CD4-positive, alpha-beta T cell treated with Interleukin-12 subunit alpha and Interleukin-12 subunit beta, for 1 hour (primary cell): ENCODE measurements around the gene MAJIN.
A peak's percentile ranks its signal among the peaks of the same experiment; 100 is the strongest.
"Not testable (repeated sequence)": the region's sequence is repeated elsewhere in the genome, so short reads cannot be mapped to it uniquely, and the experiment has no call there.

Experiments used
- DNase-seq: peaks from one replicate; pipeline ENCODE4 v3.0.0-alpha.2; 2020

The MAJIN gene

DNA sequence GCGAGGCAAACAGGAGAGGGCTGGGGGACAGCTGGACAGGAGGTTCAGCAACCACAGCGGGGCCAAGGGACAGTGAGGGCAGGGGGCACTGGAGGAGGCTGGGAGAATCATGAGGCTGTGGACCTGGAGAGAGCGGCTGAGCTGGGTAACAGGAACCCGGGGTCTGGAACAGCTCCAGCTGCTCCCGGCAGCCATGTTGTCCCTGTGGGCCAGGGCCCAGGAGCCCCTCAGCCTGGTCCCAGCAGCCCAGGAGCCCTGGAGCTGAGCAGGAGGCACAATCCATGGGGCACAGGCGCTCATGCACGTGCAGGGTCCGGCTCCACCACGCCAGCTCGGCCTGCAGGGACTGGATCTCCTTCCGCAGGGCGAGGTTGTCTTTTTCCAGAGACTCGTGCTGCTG lies 17.5 kb upstream of the MAJIN start:
- DNase-seq: no peak

DNA sequence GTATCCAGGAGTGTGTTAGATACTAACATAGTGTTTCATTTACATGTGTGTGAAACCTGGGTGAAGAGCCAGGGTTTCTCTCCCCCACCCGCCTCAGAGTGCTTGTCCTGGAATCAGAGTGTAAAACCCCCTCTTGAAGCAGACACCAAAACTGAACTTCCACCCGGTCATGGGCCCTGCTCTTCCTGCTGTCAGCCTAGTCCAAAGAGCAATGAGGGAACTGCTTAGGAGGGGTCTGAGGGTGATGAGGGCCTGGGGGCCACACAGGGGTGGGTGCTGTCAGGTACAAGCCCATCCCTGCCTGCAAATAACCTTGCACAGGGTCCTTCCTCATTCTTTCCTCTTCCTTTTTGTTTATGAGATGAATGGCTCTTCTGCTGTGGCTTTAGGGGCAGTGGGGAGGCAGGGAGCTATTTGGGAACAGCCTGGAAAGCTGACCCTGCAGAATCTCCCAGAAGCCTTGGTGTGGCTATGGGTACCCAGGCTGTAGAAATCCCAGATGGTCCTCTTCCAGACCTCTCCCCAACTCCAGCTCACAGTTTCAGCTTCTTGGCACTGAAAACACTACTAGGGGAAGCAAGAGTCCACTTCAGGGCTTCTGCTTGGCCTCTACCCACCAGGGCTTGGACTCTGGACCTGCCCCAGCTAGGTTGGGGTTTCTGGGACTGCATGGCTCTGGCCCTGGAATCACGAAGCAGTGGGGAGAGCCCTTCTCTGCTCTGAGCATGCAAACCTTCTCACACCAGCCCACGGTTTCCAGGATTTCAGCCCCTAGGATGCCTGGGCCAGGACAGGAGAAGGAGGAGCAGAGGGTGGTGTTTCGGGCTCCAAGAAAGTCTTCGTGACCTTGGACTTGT lies 16.3 kb upstream of the MAJIN start:
- DNase-seq: no peak

DNA sequence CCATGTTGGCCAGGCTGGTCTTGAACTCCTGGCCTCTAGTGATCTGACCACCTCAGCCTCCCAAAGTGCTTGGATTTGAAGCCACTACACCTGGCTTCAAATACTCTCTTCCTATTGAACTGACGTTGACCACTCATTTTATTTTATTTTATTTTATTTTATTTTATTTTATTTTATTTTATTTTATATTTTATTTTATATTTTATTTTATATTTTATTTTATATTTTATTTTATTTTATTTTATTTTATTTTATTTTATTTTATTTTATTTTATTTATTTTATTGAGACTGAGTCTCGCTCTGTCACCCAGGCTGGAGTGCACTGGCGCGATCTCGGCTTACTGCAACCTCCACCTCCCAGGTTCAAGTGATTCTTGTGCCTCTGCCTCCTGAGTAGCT lies 11.4 kb upstream of the MAJIN start:
- DNase-seq: not testable (repeated sequence)

DNA sequence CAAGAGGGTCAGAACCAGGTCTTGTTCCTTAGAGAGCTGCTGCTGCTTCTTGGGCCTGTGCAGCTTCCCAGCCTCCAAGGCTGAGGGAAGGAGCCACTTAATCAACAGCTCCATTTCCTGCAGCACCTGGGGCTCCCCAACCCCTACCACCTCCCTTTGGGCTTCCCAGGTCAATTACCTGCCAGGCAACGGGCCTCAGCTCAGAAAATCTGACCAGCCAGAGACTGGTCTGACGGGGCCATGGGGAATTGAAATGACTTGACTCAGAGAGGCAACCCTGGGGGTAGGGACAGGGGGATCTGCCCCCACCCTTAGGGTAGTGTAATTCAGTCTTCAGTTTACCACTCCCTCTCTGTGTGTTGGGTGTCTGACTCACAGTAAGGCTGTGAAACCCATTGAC lies 4.7 kb upstream of the MAJIN start:
- DNase-seq: no peak

DNA sequence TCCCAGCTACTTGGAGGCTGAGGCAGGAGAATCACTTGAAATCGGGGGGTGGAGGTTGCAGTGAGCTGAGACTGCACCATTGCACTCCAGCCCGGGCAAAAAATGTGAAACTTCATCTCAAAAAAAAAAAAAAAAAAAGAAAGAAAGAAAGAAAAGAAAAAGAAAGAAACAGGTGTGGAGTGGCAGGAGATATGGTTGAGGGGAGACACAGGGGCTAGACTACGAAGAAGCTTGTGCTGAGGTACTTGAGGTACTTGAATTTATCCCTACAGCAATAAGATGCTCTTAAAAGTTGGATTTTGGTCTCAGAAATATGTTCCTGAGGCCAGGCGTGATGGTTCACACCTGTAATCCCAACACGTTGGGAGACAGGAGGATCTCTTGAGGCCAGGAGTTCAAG lies 2.2 kb upstream of the MAJIN start:
- DNase-seq: no peak

DNA sequence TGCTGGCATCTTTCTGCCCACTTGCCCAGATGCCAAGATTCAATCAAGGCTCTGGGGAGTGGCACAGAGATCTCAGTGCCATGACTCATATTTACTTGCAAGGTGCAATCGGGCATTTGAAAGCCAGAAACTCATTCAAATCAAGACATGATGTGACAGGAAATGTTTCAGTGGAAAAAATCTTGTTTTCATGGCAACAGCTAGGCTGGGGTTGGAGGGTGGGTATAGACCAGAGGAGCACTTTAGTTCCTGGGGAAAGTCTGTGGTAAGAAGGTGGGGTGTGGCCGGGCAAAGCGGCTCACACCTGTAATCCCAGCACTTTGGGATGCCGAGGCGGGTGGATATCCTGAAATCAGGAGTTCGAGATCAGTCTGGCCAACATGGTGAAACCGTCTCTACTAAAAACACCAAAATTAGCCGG lies 1.2 kb downstream of the MAJIN start:
- peak; percentile 8 for DNase-seq

DNA sequence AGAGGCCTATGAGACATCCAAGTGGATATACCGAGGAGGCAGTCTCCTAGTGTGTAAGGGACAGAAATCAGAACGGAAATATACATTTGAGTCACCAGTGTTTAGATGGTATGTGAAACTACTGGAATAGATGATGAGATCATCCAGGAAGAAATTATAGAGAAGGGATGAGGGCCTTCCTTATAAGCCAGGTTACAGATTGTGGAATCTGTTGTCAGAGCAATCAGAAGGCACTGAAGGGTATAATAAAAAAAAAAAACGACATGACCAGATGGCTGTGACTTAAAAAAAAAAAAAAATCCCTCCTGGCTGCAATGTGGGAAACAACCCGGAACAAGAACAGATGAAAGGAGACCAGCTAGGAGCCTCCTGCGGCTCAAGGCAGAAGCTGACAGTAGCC lies 2.7 kb downstream of the MAJIN start:
- DNase-seq: no peak

DNA sequence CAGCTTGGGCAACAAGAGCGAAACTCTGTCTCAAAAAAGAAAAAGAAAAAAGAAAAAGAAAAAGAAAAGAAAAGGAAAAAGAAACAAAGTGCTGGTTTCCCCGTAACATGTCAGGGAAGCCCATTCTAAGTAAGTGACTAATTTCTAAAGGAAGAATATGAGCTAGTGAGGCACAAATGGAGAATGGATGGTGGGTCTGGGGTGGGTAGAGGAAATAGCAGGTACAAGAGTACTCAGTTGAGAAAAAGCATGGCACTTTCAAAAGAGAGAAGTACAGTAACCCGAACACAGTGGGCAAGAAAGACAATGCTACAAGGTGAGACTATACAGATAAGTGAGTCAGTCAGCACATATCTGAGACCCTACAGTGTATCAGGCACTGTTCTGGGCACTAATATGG lies 4.5 kb downstream of the MAJIN start:
- DNase-seq: no peak

DNA sequence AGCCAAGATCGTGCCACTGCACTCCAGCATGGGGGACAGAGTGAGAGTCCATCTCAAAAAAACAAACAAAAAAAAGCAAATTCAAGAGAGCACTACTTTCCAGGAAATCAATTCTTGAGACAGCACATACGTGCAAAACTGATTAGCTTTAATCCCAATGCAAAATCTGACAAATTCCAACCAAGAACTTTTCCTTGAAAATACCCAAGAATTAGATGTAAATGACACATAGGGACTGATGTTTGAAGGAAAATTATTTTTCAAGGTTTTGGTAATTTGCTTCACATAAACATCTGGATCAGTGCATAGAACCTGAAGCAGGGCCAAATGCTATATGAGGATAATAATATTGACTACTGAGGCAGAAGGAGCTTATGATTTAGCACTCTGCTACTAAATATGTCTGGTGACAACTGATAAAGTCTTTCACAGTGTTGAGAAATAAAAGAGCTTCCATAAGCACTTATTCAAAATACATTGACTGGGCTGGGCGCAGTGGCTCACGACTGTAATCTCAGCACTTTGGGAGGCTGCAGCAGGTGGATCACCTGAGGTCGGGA lies 8.8 kb downstream of the MAJIN start:
- no peak for DNase-seq

DNA sequence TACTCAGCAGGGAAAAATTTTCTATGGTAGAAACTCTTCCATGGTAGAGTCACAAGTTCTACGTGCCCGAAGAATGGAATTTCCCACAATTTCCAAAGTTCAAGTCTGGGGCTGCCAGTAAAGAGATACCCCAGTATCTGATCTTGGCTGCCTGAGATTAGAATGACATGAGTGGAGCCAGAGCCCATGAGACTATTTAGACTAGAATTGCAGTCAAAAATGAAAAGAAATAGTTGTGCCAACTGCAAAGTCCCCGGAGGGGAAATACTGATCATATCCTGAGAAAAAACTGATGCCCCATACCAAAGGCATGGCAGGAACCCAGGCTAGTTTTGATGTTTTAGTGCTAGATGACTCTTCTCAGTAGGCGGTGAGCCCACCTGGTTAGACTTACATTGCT lies 11.2 kb downstream of the MAJIN start:
- DNase-seq: no peak

DNA sequence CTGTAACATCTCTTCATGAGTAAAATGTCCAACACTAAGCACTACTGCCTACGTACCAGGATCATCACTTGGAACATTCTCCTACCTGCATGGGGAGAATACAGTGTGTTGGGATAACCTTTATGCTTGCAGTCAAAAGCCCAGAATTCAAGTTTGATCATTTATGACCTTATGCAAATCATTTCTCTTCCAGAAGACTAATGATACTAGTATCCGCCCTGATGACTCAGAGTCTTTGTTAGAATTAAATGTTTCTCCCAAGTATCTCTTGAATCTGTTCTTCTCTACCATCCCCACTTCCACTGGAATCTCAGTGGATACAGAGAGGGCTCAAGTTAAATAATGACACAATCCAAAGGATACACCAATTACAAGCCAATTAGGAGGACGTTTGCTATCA lies 12.4 kb downstream of the MAJIN start:
- no peak for DNase-seq

DNA sequence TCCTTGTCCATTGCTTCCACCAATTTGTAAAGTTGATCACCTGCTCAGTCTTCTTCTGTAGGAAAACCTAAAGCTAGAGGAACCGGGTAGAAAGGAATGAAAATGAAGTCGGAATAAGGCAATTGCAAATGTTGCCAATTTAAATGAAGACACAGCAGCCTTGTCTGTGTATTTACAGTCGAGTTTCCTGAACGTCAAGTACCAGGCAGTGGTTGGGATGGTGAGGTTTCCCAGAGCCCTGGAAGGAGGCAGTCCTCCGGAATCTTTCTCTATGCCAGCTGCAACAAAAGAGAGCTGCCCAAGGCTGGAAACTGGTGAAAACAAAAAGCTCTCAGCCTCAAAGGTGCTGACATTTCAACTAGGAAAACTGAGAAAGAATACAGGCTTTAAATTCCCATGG lies 17.7 kb downstream of the MAJIN start:
- DNase-seq: no peak

DNA sequence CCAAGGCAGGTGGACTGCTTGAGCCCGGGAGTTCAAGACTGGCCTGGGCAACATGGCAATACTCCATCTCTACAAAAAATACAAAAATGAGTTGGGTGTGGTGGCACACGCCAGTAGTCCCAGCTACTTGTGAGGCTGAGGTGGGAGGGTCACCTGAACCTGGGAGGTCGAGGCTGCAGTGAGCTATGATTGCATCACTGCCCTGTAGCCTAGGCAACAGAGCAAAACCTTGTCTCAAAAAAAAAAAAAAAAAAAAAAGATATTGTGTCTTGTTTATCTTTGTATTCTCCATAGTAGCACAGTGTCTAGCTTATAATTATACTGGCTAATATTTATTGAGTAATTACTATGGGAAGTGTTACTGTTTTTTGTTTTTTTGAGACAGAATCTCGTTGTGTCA lies 20.4 kb downstream of the MAJIN start:
- DNase-seq: no peak

DNA sequence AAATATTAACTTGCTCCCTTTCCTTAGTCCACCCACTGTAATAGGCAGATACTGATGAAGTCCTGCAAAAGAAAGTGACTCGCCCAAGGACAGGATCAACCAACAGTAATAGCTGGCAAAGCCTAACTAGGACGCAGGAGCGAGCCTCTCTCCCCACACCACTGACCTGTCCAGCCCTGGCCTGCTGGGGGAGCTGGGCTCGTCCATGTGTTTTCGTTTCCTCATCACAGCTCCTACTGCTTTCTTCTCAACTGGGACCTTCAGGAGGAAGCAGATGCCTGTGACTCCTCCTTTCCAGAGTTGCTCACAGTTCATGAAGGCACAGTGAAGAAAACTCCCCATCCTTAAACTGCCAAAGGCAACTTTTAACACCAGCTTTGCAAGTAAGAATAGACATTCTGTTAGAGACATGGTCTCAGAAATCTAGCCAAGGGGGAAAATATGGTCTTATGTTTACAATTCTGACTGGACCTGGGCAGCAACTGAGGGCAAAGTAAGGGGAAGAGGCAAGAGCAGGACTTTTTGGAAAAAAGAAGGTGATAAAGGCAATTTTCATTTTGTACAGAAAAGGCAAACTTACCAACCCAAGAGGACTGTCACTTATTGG lies 24.6 kb downstream of the MAJIN start:
- DNase-seq: no peak

DNA sequence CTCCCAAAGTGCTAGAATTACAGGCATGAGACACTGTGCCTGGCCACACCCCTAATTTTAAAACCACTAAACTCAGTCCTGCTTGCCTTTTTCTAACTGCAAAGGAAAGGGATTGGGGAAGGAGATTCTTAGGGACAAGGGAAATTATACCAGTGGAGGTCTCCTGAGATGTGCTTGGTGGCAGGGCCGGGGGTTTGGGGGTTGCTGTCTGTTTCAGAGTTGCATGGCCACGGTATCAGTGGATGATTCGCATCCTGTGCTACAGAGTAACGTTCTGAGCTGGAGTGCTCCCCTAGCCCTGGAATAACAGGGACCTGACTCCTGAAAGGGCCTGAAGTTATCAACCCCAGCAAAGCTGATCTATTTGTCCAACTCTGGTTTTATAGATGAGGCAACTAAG lies 35.4 kb downstream of the MAJIN start:
- no peak for DNase-seq

DNA sequence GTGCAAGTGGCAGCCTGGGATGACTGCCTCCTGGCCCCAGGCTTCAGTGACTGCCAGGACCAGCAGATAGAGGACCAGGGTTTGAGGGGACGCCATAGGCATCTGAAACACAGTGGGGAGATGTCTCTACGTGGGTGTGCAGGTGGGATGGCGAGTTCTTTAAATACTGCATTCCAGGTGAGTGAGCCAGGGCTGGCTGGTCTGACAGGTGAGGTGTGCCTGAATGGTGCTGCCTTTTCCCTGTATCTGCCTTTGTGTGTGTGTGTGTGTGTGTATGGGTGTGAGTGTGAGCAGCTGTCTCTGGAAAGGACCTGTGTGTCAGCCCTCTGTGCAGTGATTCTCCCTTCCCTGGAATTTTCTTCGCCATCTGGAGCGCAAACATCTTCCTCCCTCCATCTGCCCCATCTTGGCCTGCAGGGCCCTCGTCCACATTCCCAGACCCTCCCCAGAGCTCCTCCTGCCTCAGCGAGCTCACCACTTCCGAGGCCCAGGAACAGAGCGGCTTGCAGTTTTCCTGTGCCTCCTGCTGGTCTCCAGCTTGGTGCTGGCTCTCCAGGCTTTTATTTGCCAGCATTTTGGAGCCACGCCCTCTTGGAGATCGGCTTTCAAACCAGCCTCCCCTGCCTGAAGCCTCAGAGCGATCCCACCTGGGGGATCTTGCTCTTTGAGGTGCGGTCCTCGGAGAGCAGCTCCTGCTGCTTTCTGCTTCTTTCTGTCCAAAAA lies 36.4 kb downstream of the MAJIN start, which contains the start of gene GPHA2:
Gene GPHA2 (minus strand): TSS at position 535 of the 723 bp plus-strand sequence. CDS start 433 bp downstream, at position 102.
- no peak for DNase-seq

DNA sequence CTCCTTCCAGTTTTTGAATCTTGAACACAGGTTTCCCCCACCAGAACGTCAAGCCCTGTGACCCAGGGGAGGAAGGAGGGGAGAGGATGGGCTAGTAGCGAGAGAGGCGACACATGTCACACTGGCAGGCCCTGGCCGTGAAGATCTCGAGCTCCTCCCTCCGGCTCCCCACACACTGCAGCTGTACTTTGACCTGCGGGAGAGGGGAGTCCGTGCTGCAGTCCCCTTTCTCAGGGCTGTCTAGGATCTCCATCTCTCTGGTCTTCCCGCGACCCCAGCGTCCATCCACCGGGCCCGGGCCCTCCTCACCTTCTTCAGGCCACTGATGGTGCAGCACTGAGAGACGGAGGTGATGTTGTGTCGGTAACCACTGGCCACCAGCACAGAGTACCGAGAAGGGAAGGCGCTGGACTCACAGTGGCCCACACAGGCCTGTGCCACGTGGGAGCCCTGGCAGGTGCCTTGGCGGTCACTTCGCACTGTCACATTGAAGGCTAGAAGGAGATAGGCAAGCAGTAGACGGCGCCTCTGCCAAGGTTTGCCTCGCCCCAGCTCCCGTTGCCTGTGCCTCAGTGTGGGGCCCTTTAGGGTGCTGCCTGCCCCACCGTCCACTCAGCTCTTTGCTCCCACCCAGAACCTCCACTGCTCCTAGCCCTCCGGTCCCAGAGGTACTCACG lies 37.1 kb downstream of the MAJIN start:
- DNase-seq: no peak

DNA sequence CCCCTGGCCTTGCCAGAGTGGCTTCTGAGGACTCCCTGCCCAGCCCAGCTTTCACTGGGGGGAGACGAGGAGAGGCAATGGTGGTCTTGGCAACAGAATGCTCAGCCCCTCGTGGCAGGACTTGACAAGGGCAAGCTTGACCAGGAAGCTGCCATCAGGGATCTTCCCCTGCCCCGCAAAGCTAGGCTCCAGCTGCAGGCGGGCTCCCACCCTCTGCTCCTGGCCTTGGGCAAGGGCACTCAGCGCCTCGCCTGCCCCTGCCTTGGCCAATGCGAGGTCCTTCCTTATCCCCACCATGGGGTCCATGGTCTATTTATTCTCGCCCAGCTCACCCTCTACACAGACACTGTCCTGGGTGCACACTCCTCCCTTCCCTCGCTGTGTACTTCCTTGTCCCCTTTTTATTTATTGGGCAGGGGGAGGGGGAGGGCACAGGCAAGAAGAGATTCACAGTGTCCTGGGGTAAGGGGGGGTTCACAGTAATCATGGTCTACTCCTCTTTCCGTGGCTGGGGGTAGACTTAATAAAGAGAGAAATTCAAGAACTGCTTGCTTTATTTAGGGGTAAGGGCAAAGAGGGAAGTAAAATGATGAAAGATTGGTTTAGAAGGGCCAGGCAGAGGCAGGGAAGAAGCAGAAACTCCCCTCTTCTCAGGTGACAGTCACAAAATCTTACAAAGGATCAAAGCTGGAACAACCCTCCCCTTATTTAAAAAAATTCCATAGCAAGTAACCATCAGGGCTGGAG lies 37.8 kb downstream of the MAJIN start:
- no peak for DNase-seq

DNA sequence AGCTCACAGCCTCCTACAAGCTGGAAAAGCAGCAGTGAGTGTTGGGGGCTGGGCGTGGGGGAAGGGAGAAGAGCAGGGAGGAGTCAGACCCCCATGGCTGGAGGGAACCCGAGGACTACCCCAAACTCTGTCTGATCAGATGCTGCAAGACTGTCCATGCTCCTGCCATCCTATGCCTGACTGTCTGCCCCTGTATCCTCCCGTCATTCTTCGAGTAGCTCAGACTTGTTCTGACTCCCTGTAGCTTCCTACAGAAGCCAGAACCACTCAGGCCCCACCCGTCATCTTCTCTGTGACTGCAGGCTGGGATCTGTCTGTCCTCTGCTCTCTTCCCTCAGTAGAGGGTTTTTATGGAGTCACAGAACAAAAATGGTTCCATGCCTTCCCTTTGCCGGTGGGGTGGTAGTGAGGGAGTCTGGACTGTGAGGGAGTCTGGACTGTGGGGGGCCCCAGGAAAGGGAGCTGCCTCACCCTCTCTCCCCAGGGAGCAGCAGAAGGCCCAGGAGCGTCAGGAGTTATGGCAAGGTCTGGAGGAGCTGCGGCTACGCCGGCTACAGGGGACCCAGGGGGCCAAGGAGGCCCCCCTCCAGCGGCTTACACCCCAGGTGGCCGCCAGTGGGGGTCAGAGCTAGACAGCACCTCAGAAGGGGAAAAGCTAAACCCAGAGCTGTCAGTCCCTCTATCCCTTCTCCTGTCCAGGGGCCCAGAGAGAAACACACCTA lies 38.5 kb downstream of the MAJIN start:
- no peak for DNase-seq

DNA sequence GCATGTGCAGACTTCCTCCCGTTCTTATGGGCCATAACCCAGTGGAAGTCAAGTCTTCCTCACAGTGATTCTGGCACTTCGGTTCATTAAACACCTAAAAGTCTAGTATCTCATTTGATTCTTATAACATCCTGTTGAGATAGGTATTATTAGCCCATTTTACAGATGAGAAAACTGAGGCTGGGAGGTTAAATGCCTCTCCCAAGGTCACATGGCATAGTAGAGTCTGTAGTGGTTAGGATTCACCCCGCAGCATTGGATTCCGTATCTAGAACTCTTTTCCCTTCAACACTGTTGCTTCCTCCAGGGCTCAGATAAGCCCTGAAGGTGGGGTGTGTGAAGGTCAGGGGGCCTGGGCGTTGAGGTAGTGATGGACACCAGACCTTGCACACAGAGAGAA lies 39.6 kb downstream of the MAJIN start:
- DNase-seq: no peak

DNA sequence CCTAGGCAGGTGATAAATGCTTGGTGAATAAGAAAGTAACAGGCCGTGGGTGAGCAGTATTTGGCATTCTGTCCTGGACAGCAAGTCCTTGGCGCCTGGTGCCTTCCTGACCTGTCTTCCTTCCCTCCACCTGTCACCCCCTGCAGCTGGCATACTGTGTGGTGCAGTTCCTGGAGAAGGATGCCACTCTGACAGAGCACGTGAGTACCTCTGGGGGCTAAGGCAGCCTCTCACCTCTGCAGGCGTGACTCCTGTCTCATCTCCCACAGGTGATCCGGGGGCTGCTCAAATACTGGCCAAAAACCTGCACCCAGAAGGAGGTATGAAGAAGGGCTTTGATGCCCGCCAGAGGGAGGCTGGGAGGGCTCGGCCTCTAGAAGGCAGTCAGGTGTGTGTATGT lies 40.6 kb downstream of the MAJIN start:
- DNase-seq: no peak

DNA sequence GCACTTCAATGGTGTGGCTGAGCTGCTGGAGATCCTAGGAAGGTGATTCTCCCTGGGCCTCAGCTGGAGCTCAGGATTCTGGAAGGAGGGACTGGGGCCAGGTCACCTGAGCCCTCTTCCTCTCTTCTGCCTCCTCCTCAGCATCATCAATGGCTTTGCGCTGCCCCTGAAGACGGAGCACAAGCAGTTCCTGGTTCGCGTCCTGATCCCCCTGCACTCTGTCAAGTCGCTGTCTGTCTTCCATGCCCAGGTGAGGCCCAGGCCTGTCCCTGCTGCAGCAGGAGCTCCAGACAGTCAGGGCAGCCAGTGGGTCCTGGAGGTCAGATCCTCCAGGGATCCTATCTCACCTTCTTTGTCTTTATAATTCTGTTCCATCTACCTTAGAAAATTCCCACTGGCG lies 41.6 kb downstream of the MAJIN start:
- DNase-seq: no peak
